ENCODE measurements around the gene FGD5. TPM values are rescaled to one million over a fixed set of nuclear protein-coding genes. Genes with fewer than 3 reads are reported as not detected.

The FGD5 gene
- total RNA-seq, 3 donors from 2014 or later (not counting 1 experiment from before 2014, with no cell fraction given): not detected

DNA sequence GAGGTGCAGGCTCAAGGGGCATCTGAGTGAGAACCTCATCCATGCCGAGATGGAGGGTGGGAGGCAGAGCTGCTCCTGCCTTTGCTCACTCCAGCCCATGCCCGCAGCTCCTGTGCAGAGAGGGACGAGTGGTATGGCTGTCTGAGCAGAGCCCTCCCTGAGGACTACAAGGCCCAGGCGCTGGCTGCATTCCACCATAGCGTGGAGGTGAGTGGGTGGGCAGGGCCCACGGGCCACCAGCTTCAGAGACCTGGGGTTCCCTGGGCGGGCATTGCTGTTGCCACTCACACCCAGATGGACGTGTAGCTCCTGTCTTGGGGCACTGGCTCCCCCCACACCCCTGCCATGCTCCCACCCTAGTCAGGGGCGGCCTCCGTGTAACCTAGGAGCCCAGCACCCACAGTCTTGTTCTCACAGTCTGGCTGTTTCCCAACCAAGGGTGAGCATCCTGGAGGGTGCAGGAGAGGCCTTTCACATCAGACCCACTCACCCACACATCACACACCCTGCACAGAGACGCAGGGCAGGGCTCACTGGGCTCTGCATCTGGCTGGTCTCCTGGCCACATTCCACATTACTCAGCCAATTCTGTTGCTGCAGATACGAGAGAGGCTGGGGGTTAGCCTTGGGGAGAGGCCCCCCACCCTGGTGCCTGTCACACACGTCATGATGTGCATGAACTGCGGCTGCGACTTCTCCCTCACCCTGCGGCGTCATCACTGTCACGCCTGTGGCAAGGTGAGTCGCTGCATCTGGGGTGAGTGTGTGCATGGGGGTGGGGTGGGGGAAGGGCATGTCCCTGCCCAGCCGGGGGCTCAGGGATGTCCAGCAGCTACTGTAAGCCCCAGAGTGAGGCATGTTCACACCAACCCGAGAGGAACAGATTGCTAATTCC lies 103.3 kb downstream of the FGD5 start:
- H3K36me3 Mint-ChIP-seq: no peaks in the 10 kb centered on the region
- intact Hi-C loops (cut with micrococcal nuclease): loop anchor here (1.0 to 10.0 kb wide), 3 partner anchors 288 to 1027 kb away; no protein-coding TSS in a partner anchor
- no peaks in the 10 kb centered on the region for H3K4me1 ChIP-seq (ENCODE audit: control insufficient read depth, insufficient read depth, low read length)
- peaks cover 0 to 8% of the 10 kb centered on the region in 2 donors for H3K4me1 Mint-ChIP-seq
- no peak for ATAC-seq
- TF ChIP-seq, protein P1, sequence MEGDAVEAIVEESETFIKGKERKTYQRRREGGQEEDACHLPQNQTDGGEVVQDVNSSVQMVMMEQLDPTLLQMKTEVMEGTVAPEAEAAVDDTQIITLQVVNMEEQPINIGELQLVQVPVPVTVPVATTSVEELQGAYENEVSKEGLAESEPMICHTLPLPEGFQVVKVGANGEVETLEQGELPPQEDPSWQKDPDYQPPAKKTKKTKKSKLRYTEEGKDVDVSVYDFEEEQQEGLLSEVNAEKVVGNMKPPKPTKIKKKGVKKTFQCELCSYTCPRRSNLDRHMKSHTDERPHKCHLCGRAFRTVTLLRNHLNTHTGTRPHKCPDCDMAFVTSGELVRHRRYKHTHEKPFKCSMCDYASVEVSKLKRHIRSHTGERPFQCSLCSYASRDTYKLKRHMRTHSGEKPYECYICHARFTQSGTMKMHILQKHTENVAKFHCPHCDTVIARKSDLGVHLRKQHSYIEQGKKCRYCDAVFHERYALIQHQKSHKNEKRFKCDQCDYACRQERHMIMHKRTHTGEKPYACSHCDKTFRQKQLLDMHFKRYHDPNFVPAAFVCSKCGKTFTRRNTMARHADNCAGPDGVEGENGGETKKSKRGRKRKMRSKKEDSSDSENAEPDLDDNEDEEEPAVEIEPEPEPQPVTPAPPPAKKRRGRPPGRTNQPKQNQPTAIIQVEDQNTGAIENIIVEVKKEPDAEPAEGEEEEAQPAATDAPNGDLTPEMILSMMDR (IDR thresholded peaks at IDR 0.05): no peak
- H3K27me3 Mint-ChIP-seq (ENCODE audit: low read depth in 2 of 2): no peaks in the 10 kb centered on the region
- no peaks in the 10 kb centered on the region for H3K9me3 ChIP-seq (ENCODE audit: control insufficient read depth, insufficient read depth, low read length)
- H3K4me3 ChIP-seq (ENCODE audit: low read length): no peak overlapping the region
- H3K9me3 Mint-ChIP-seq: no peaks in the 10 kb centered on the region
- H3K4me3 Mint-ChIP-seq: no peak overlapping the region
- H3K27me3 ChIP-seq (ENCODE audit: control insufficient read depth, insufficient read depth, low read length): no peaks in the 10 kb centered on the region
- H3K27ac Mint-ChIP-seq: no peak overlapping the region
- DNase-seq: no peak
- H3K36me3 ChIP-seq (ENCODE audit: control insufficient read depth, insufficient read depth, low read length): no peaks in the 10 kb centered on the region
- H3K27ac ChIP-seq (ENCODE audit: low read length): no peak overlapping the region
- 87% methylated on average over 21 of the region's 21 CpGs for WGBS (ENCODE audit: insufficient coverage)

DNA sequence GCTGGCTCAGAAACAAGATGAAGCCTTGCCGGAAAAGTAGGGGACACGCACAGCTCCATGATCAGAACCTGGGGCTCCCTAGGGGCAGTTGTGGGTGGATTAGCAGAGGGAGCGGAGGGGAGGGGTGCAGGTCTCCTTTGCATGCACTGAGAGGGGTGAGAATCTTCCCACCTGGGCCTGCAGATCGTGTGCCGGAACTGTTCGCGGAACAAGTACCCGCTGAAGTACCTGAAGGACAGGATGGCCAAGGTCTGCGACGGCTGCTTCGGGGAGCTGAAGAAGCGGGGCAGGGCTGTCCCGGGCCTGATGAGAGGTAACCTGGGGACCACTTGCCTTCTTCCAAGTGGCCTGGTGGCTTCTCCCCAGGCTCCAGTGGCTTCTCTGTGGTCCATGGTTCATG lies 104.1 kb downstream of the FGD5 start:
- Histone ChIP-seq H3K27ac (ENCODE audit: low read length) (no peak overlapping the region), H3K4me1 (ENCODE audit: control insufficient read depth, insufficient read depth, low read length) (no peaks in the 10 kb centered on the region), H3K27me3 (ENCODE audit: control insufficient read depth, insufficient read depth, low read length) (no peaks in the 10 kb centered on the region), H3K9me3 (ENCODE audit: control insufficient read depth, insufficient read depth, low read length) (no peaks in the 10 kb centered on the region), H3K4me3 (ENCODE audit: low read length) (no peak overlapping the region), H3K36me3 (ENCODE audit: control insufficient read depth, insufficient read depth, low read length) (no peaks in the 10 kb centered on the region)
- Mint-ChIP-seq H3K4me3 (no peak overlapping the region), H3K27ac (no peak overlapping the region), H3K9me3 (no peaks in the 10 kb centered on the region), H3K27me3 (ENCODE audit: low read depth in 2 of 2) (no peaks in the 10 kb centered on the region), H3K4me1 (peaks cover 0 to 8% of the 10 kb centered on the region in 2 donors), H3K36me3 (no peaks in the 10 kb centered on the region)
- no peak for DNase-seq
- ATAC-seq: no peak
- TF ChIP-seq, protein P1 (IDR thresholded peaks at IDR 0.05): no peak
- WGBS (ENCODE audit: insufficient coverage): 97% methylated on average over 13 of the region's 13 CpGs
- intact Hi-C loops (cut with micrococcal nuclease): loop anchor here (10.0 kb wide), 1 partner anchor 1028 kb away; no protein-coding TSS in a partner anchor

DNA sequence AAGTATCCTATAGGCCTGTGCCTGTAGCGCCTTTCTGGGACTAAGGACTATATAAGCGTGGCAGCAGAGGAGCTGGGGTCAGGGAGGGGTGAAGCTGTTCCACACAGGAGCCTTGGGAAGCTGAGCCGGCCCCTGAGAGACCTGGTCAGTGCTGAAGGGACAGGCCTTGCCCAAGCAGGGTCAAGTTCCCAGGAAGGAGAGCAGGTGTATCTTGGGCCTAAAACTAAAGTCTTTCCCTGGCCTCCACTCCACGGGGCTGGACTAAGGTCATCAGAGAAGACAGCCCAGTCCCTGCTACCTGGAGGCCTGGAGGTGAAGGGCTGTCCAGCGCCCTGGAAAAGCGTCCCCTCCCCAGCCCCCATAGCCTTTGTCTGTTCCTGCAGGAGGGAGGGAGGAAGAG lies 104.7 kb downstream of the FGD5 start:
- H3K27ac ChIP-seq (ENCODE audit: low read length): no peak overlapping the region
- H3K27me3 ChIP-seq (ENCODE audit: control insufficient read depth, insufficient read depth, low read length): no peaks in the 10 kb centered on the region
- Mint-ChIP-seq H3K9me3 (no peaks in the 10 kb centered on the region), H3K4me1 (peaks cover 0 to 8% of the 10 kb centered on the region in 2 donors), H3K36me3 (no peaks in the 10 kb centered on the region), H3K27ac (no peak overlapping the region), H3K27me3 (ENCODE audit: low read depth in 2 of 2) (no peaks in the 10 kb centered on the region), H3K4me3 (no peak overlapping the region)
- H3K4me1 ChIP-seq (ENCODE audit: control insufficient read depth, insufficient read depth, low read length): no peaks in the 10 kb centered on the region
- H3K4me3 ChIP-seq (ENCODE audit: low read length): no peak overlapping the region
- H3K36me3 ChIP-seq (ENCODE audit: control insufficient read depth, insufficient read depth, low read length): no peaks in the 10 kb centered on the region
- TF ChIP-seq, protein P1 (IDR thresholded peaks at IDR 0.05): no peak
- intact Hi-C loops (cut with micrococcal nuclease): loop anchor here (10.0 kb wide), 1 partner anchor 1029 kb away; no protein-coding TSS in a partner anchor
- H3K9me3 ChIP-seq (ENCODE audit: control insufficient read depth, insufficient read depth, low read length): no peaks in the 10 kb centered on the region
- 94% methylated on average over 4 of the region's 6 CpGs for WGBS (ENCODE audit: insufficient coverage)
- no peak for ATAC-seq
- DNase-seq: no peak

Data from natural killer cell (primary cell).